Measurements from ENCODE around the gene SEH1L.

GRCh38 chr18:13018374-13018773, 70.6 kb downstream of the SEH1L start:
- no peak for TF ChIP-seq CTCF (IDR thresholded peaks at IDR 0.05)
- TF ChIP-seq EZH2 (IDR thresholded peaks at IDR 0.05) = no peak
